Osteoblast (primary cell): ENCODE measurements around the gene ACOT7. TPM values are rescaled to one million over a fixed set of nuclear protein-coding genes. Genes with fewer than 3 reads are reported as not detected.
"Not testable (repeated sequence)": the region's sequence is repeated elsewhere in the genome, so short reads cannot be mapped to it uniquely, and the experiment has no call there.

Experiments used
- DNase-seq: peaks from one replicate; pipeline ENCODE4 v3.0.0; 2011; ENCODE audit warnings: low spot score, mixed read lengths; ENCODE audit not compliant: insufficient read length; ENCODE audit errors: missing footprints
- H2AFZ ChIP-seq: 2 replicates; pipeline ENCODE4 v1.6.0; 2011; ENCODE audit warnings: mild to moderate bottlenecking, low read length
- H3K27ac ChIP-seq: 2 replicates; pipeline ENCODE4 v1.5.1; 2011; ENCODE audit warnings: mild to moderate bottlenecking, low read depth, low read length, moderate library complexity
- H3K27me3 ChIP-seq: 2 replicates; pipeline ENCODE4 v1.6.0; 2012; ENCODE audit warnings: mild to moderate bottlenecking, control low read depth, inconsistent platforms, low read length, moderate library complexity; ENCODE audit not compliant: insufficient read depth
- H3K36me3 ChIP-seq: 2 replicates; pipeline ENCODE4 v1.5.1; 2011; ENCODE audit warnings: mild to moderate bottlenecking, low read length, control low read depth, moderate library complexity; ENCODE audit not compliant: insufficient read depth
- H3K4me1 ChIP-seq: 2 replicates; pipeline ENCODE4 v1.5.1; 2011; ENCODE audit warnings: mild to moderate bottlenecking, low read length, control low read depth, moderate library complexity; ENCODE audit not compliant: insufficient read depth
- H3K4me2 ChIP-seq: 2 replicates; pipeline ENCODE4 v1.6.0; 2011; ENCODE audit warnings: mild to moderate bottlenecking, low read length; ENCODE audit not compliant: insufficient read depth
- H3K4me3 ChIP-seq: fragments of 200-600 bp; sonication (generic); 3 replicates; pipeline ENCODE4 v1.5.1; 2012; ENCODE audit warnings: mild to moderate bottlenecking, low read length, inconsistent platforms; ENCODE audit not compliant: insufficient read depth
- H3K79me2 ChIP-seq: 2 replicates; pipeline ENCODE4 v1.6.0; 2012; ENCODE audit warnings: mild to moderate bottlenecking, low read length, control low read depth, inconsistent platforms; ENCODE audit not compliant: insufficient read depth
- H3K9me3 ChIP-seq: 2 replicates; pipeline ENCODE4 v1.5.1; 2011; ENCODE audit warnings: low read depth, low read length, control low read depth
- H4K20me1 ChIP-seq: 2 replicates; pipeline ENCODE4 v1.6.0; 2012; ENCODE audit warnings: mild to moderate bottlenecking, low read length, control low read depth; ENCODE audit not compliant: insufficient read depth
- total RNA-seq: library from RNA; depleted of rRNA; stranded (reverse); fragments of >200 nt; gene quantifications from 2 replicates; pipeline ENCODE4 v1.2.3, GENCODE V29; 2012
- TF ChIP-seq, protein P1 (sequence below): IDR thresholded peaks from 2 replicates; pipeline ENCODE4 v1.5.1; 2011; ENCODE audit warnings: mild to moderate bottlenecking, low read depth, low read length, moderate library complexity; ENCODE audit errors: extremely low read depth

ACOT7 gene
- total RNA-seq, 1 donor = 10.9 TPM

DNA sequence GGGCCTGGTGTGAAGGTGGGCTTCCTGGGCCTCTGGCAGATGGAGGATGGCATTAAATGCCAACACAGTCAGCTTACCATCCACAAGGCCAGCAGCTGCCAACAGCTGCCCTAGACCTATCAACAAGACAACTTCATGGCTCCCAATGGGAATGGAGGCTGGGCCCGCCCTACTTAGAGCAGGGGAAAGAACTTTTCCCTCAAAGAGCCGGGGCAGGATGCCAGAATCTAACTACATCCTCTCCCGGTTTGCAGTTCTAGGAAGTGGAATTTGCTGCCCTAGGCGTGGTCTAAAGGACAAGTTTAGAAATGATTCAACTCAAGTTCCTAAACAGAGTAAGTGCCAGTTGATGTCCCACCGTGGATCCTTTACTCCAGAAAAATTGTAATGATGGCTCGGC is 170.9 kb downstream of the ACOT7 start:
- Histone ChIP-seq H3K27me3 (no peaks in the 10 kb centered on the region), H3K4me2 (no peak overlapping the region), H3K4me1 (no peaks in the 10 kb centered on the region), H2AFZ (no peak overlapping the region), H3K4me3 (no peak overlapping the region), H3K79me2 (no peaks in the 10 kb centered on the region), H4K20me1 (peaks cover 6% of the 10 kb centered on the region), H3K9me3 (no peaks in the 10 kb centered on the region), H3K27ac (no peak overlapping the region), H3K36me3 (peaks cover 39% of the 10 kb centered on the region)
- DNase-seq = peak; percentile 87
- TF ChIP-seq, protein P1, sequence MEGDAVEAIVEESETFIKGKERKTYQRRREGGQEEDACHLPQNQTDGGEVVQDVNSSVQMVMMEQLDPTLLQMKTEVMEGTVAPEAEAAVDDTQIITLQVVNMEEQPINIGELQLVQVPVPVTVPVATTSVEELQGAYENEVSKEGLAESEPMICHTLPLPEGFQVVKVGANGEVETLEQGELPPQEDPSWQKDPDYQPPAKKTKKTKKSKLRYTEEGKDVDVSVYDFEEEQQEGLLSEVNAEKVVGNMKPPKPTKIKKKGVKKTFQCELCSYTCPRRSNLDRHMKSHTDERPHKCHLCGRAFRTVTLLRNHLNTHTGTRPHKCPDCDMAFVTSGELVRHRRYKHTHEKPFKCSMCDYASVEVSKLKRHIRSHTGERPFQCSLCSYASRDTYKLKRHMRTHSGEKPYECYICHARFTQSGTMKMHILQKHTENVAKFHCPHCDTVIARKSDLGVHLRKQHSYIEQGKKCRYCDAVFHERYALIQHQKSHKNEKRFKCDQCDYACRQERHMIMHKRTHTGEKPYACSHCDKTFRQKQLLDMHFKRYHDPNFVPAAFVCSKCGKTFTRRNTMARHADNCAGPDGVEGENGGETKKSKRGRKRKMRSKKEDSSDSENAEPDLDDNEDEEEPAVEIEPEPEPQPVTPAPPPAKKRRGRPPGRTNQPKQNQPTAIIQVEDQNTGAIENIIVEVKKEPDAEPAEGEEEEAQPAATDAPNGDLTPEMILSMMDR = no peak

DNA sequence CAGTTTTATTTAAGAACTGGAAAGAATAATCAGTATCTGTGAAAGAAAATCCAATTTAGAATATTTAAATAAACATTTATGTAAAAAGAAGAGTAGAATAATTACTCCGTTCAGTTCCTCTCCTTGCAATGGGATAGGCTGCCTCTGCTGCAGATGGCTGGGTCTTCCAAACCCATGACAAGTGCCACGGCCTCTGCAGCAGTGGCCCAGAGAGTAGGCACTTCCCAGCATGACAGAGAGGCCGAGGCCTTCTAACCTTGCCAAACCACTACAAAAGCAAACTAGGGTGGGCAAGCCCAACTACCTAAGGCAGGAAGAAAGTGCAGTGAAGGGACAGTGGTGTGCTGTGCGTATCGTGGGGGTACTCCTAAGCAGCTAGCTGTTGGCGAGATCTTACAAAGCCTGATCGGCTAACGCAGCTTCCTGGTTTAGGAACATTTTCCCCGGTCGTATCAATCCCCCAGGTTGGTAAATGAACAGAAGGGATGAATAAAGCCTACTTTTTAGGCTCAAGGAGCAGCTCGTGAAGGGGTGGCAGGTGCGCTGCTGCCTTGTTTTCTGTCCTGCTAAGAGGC is 172.3 kb downstream of the ACOT7 start:
- peaks cover 30% of the 10 kb centered on the region for H3K36me3 ChIP-seq
- TF ChIP-seq, protein P1 = no peak

DNA sequence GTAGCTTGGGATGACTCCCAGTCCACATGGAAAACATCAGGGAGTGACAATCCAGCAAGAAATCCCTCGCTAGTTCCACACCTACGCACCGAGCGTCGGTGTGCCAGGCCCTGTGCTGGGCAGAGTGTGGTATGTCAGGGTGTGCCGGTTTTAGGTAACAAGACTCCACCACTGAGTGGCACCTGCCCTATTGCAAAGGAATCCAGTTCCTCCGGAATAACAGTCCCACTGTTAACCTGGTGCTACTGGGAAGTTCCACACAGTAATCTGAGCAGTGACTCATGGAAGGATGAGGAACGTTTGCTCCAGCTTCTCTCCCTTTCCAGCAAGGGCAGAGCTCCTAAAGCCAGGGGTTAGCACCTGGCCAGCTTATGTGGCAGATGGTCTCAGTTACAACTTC is 173.3 kb downstream of the ACOT7 start:
- Histone ChIP-seq H3K36me3 (peaks cover 25% of the 10 kb centered on the region), H3K79me2 (no peaks in the 10 kb centered on the region)
- peak; percentile 84 for DNase-seq

More for the DNA sequence above, 172.3 kb downstream of the ACOT7 start:
- Histone ChIP-seq H3K4me3 (no peak overlapping the region), H3K4me1 (no peaks in the 10 kb centered on the region), H3K79me2 (no peaks in the 10 kb centered on the region), H3K4me2 (no peak overlapping the region), H3K27ac (no peak overlapping the region), H3K9me3 (no peaks in the 10 kb centered on the region), H2AFZ (no peak overlapping the region), H4K20me1 (peaks cover 6% of the 10 kb centered on the region), H3K27me3 (no peaks in the 10 kb centered on the region)
- peak; percentile 69 for DNase-seq

DNA sequence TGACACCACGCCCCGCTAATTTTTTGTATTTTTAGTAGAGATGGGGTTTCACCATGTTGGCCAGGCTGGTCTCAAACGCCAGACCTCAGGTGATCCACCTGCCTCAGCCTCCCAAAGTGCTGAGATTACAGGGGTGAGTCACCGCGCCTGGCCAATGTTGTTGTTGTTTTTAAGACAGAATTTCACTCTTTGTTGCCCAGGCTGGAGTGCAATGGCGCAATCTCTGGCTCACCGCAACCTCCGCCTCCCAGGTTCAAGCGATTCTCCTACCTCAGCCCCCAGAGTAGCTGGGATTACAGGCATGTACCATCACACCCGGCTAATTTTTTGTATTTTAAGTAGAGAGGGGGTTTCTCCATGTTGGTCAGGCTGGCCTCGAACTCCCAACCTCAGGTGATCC is 173.9 kb downstream of the ACOT7 start:
- not testable (repeated sequence) for H4K20me1 ChIP-seq, DNase-seq, H3K4me3 ChIP-seq, H3K9me3 ChIP-seq, H3K4me1 ChIP-seq, H3K79me2 ChIP-seq, H3K4me2 ChIP-seq, H3K27ac ChIP-seq, H2AFZ ChIP-seq, H3K27me3 ChIP-seq
- peaks cover 20% of the 10 kb centered on the region for H3K36me3 ChIP-seq

More for the DNA sequence above, 173.3 kb downstream of the ACOT7 start:
- H3K4me2 ChIP-seq = no peak overlapping the region
- H3K9me3 ChIP-seq = no peaks in the 10 kb centered on the region
- no peak overlapping the region for H3K27ac ChIP-seq
- no peak overlapping the region for H2AFZ ChIP-seq
- H3K4me1 ChIP-seq = no peaks in the 10 kb centered on the region
- H3K4me3 ChIP-seq = no peak overlapping the region
- TF ChIP-seq, protein P1 = no peak
- no peaks in the 10 kb centered on the region for H3K27me3 ChIP-seq
- peaks cover under 1% of the 10 kb centered on the region for H4K20me1 ChIP-seq
